ENCODE measurements around the gene SEC61B. TPM values are rescaled to one million over a fixed set of nuclear protein-coding genes. Genes with fewer than 3 reads are reported as not detected.

Gene SEC61B
- 570 TPM for polyA plus RNA-seq (2012; ENCODE audit: low read depth, missing spikeins)

- FAIRE-seq = peak; percentile 98
- TF ChIP-seq POLR2A (IDR thresholded peaks at IDR 0.05; ENCODE audit: low read depth, low read length) (peak; percentile 90), PAX5 (IDR thresholded peaks at IDR 0.05; ENCODE audit: insufficient read depth, low read length, severe bottlenecking) (no peak), POU2F2 (IDR thresholded peaks at IDR 0.05; ENCODE audit: low read depth, low read length) (peak; percentile 14), TAF1 (IDR thresholded peaks at IDR 0.05; ENCODE audit: low read depth, low read length) (peak; percentile 91), SPI1 (IDR thresholded peaks at IDR 0.05; ENCODE audit: low read depth, low read length) (no peak), POLR2AphosphoS5 (IDR thresholded peaks at IDR 0.05; ENCODE audit: low read depth, low read length) (peak; percentile 97)
- DNase-seq (ENCODE audit: insufficient read length, low spot score) = peak; percentile 92
Observed at GRCh38 chr9:99221621-99222415, at the start of gene SEC61B, which contains the start of gene ALG2. Gene SEC61B, plus strand, starts transcription at chr9:99222282. Its CDS starts 82 bp downstream, at chr9:99222364. Gene ALG2, minus strand, starts transcription at chr9:99221942. Its CDS starts 48 bp downstream, at chr9:99221894.

- FAIRE-seq (peak; percentile 72), DNase-seq (ENCODE audit: insufficient read length, low spot score) (no peak)
- TF ChIP-seq POLR2AphosphoS5 (IDR thresholded peaks at IDR 0.05; ENCODE audit: low read depth, low read length) = no peak
- TF ChIP-seq SPI1 (IDR thresholded peaks at IDR 0.05; ENCODE audit: low read depth, low read length) = no peak
- no peak for TF ChIP-seq PAX5 (IDR thresholded peaks at IDR 0.05; ENCODE audit: insufficient read depth, low read length, severe bottlenecking)
- no peak for TF ChIP-seq POLR2A (IDR thresholded peaks at IDR 0.05; ENCODE audit: low read depth, low read length)
- TF ChIP-seq TAF1 (IDR thresholded peaks at IDR 0.05; ENCODE audit: low read depth, low read length) = no peak
- no peak for TF ChIP-seq POU2F2 (IDR thresholded peaks at IDR 0.05; ENCODE audit: low read depth, low read length)
Observed at GRCh38 chr9:99173570-99174504, 48.2 kb upstream of the SEC61B start.

- DNase-seq (ENCODE audit: insufficient read length, low spot score) = no peak
- TF ChIP-seq SPI1 (IDR thresholded peaks at IDR 0.05; ENCODE audit: low read depth, low read length) (no peak), PAX5 (IDR thresholded peaks at IDR 0.05; ENCODE audit: insufficient read depth, low read length, severe bottlenecking) (no peak), TAF1 (IDR thresholded peaks at IDR 0.05; ENCODE audit: low read depth, low read length) (no peak), POLR2AphosphoS5 (IDR thresholded peaks at IDR 0.05; ENCODE audit: low read depth, low read length) (no peak), POU2F2 (IDR thresholded peaks at IDR 0.05; ENCODE audit: low read depth, low read length) (no peak)
- no peak for FAIRE-seq
Observed at GRCh38 chr9:99176527-99177013, 45.5 kb upstream of the SEC61B start.

- FAIRE-seq = no peak
- DNase-seq (ENCODE audit: insufficient read length, low spot score) = no peak
- no peak for TF ChIP-seq POLR2AphosphoS5 (IDR thresholded peaks at IDR 0.05; ENCODE audit: low read depth, low read length)
- no peak for TF ChIP-seq TAF1 (IDR thresholded peaks at IDR 0.05; ENCODE audit: low read depth, low read length)
- TF ChIP-seq POU2F2 (IDR thresholded peaks at IDR 0.05; ENCODE audit: low read depth, low read length) = no peak
- no peak for TF ChIP-seq SPI1 (IDR thresholded peaks at IDR 0.05; ENCODE audit: low read depth, low read length)
- TF ChIP-seq POLR2A (IDR thresholded peaks at IDR 0.05; ENCODE audit: low read depth, low read length) = no peak
- TF ChIP-seq PAX5 (IDR thresholded peaks at IDR 0.05; ENCODE audit: insufficient read depth, low read length, severe bottlenecking) = no peak
Observed at GRCh38 chr9:99177576-99178366, 44.3 kb upstream of the SEC61B start.

- FAIRE-seq (peak; percentile 60), DNase-seq (ENCODE audit: insufficient read length, low spot score) (no peak)
- no peak for TF ChIP-seq POU2F2 (IDR thresholded peaks at IDR 0.05; ENCODE audit: low read depth, low read length)
Observed at GRCh38 chr9:99178912-99179872, 42.9 kb upstream of the SEC61B start.

GRCh38 chr9:99180199-99180598, 41.9 kb upstream of the SEC61B start:
- FAIRE-seq (peak; percentile 55), DNase-seq (ENCODE audit: insufficient read length, low spot score) (no peak)
- TF ChIP-seq SPI1 (IDR thresholded peaks at IDR 0.05; ENCODE audit: low read depth, low read length) (peak; percentile 36), POLR2AphosphoS5 (IDR thresholded peaks at IDR 0.05; ENCODE audit: low read depth, low read length) (no peak)

- FAIRE-seq (no peak), DNase-seq (ENCODE audit: insufficient read length, low spot score) (no peak)
- TF ChIP-seq PAX5 (IDR thresholded peaks at IDR 0.05; ENCODE audit: insufficient read depth, low read length, severe bottlenecking) (no peak), SPI1 (IDR thresholded peaks at IDR 0.05; ENCODE audit: low read depth, low read length) (no peak), POU2F2 (IDR thresholded peaks at IDR 0.05; ENCODE audit: low read depth, low read length) (no peak), POLR2AphosphoS5 (IDR thresholded peaks at IDR 0.05; ENCODE audit: low read depth, low read length) (no peak), TAF1 (IDR thresholded peaks at IDR 0.05; ENCODE audit: low read depth, low read length) (no peak), POLR2A (IDR thresholded peaks at IDR 0.05; ENCODE audit: low read depth, low read length) (no peak)
Observed at GRCh38 chr9:99180662-99181061, 41.4 kb upstream of the SEC61B start.

- FAIRE-seq (peak; percentile 54), DNase-seq (ENCODE audit: insufficient read length, low spot score) (no peak)
- TF ChIP-seq TAF1 (IDR thresholded peaks at IDR 0.05; ENCODE audit: low read depth, low read length) = no peak
- TF ChIP-seq SPI1 (IDR thresholded peaks at IDR 0.05; ENCODE audit: low read depth, low read length) = no peak
- no peak for TF ChIP-seq POLR2A (IDR thresholded peaks at IDR 0.05; ENCODE audit: low read depth, low read length)
- no peak for TF ChIP-seq POLR2AphosphoS5 (IDR thresholded peaks at IDR 0.05; ENCODE audit: low read depth, low read length)
- no peak for TF ChIP-seq POU2F2 (IDR thresholded peaks at IDR 0.05; ENCODE audit: low read depth, low read length)
- TF ChIP-seq PAX5 (IDR thresholded peaks at IDR 0.05; ENCODE audit: insufficient read depth, low read length, severe bottlenecking) = no peak
Observed at GRCh38 chr9:99181206-99181605, 40.9 kb upstream of the SEC61B start.

Measured in GM12891 (cell line).